ENCODE results near the gene POU2F1.

POU2F1 gene

GRCh38 chr1:167430849-167431242 is 210.2 kb downstream of the POU2F1 start:
- Histone ChIP-seq H3K27ac (ENCODE audit: low read length, poor library complexity, severe bottlenecking) (no peak overlapping the region), H3K4me1 (ENCODE audit: control insufficient read depth, insufficient read depth, low read depth, low read length) (peaks cover 4% of the 10 kb centered on the region), H2BK15ac (ENCODE audit: low read depth, poor library complexity, severe bottlenecking) (no peak overlapping the region), H4K8ac (ENCODE audit: low read length) (no peak overlapping the region), H2BK12ac (ENCODE audit: low read length in 2 of 2) (no peak overlapping the region), H3K4ac (ENCODE audit: low read depth in 1 of 2, low read length in 2 of 2) (no peak overlapping the region), H3K14ac (ENCODE audit: low read length in 2 of 2) (no peak overlapping the region), H2AK5ac (ENCODE audit: low read length, severe bottlenecking) (no peak overlapping the region), H3K4me2 (ENCODE audit: low read length, poor library complexity, severe bottlenecking) (no peak overlapping the region), H3K79me1 (replicated peaks; ENCODE audit: low read length, poor library complexity, severe bottlenecking) (no peaks in the 10 kb centered on the region), H3K9ac (ENCODE audit: low read length) (no peak overlapping the region), H2BK120ac (ENCODE audit: low read depth, low read length) (no peak overlapping the region), H3K36me3 (ENCODE audit: control insufficient read depth in 1 of 2, insufficient read depth in 2 of 2, low read depth in 1 of 2, low read length in 2 of 2) (no peaks in the 10 kb centered on the region), H2AFZ (ENCODE audit: low read depth, low read length) (no peak overlapping the region), H3K23ac (ENCODE audit: low read length in 2 of 2) (no peak overlapping the region), H3K9me3 (ENCODE audit: control insufficient read depth, low read length) (no peaks in the 10 kb centered on the region), H3K18ac (ENCODE audit: low read depth in 1 of 2, low read length in 2 of 2) (no peak overlapping the region), H3K4me3 (ENCODE audit: insufficient read depth in 1 of 2, low read depth in 1 of 2, low read length in 2 of 2) (no peak overlapping the region), H2BK5ac (ENCODE audit: low read depth, low read length, poor library complexity, severe bottlenecking) (no peak overlapping the region), H3K27me3 (ENCODE audit: control insufficient read depth in 1 of 2, insufficient read depth in 1 of 2, low read length in 2 of 2) (peaks cover 0 to 7% of the 10 kb centered on the region in 2 experiments), H4K91ac (ENCODE audit: low read length) (no peak overlapping the region)
- DNase-seq = no peak
- WGBS = 86% methylated on average over 9 of the region's 10 CpGs

DNA sequence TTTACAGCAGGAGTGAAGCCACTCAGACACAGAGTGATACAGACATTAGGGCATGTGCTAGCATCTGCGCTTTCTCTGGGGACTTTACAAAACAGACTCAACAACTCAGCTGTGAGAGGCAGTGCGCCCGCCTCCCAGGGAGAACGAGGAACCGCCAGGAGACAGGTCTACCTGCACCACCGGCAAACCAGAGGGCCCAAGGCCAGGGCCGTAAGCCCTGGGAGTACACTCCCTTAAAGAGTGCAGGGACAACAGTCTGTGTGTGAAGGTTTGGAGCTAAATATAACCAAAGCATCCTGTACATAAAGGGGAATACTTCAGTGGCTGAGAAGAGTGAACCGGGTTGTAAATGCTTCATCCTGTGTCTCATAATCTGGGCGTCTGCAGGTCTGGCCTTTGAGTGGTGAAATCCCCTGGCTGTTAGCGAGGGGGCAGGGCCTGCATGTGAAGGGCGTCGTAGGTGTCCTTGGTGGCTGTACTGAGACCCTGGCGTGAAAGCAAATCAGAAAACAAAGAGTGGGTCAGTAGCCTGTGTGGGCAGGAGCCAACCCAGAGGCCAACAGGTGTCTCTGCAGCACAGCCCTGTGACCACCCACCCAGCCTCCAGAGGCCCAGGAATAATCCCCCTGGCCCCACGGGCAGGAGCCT is 210.7 kb downstream of the POU2F1 start:
- H2BK5ac ChIP-seq (ENCODE audit: low read depth, low read length, poor library complexity, severe bottlenecking) = no peak overlapping the region
- H3K18ac ChIP-seq (ENCODE audit: low read depth in 1 of 2, low read length in 2 of 2) = no peak overlapping the region
- H3K14ac ChIP-seq (ENCODE audit: low read length in 2 of 2) = no peak overlapping the region
- no peak overlapping the region for H2BK15ac ChIP-seq (ENCODE audit: low read depth, poor library complexity, severe bottlenecking)
- no peak overlapping the region for H3K4me2 ChIP-seq (ENCODE audit: low read length, poor library complexity, severe bottlenecking)
- H3K4me1 ChIP-seq (ENCODE audit: control insufficient read depth, insufficient read depth, low read depth, low read length) = peaks cover 4% of the 10 kb centered on the region
- H3K4me3 ChIP-seq (ENCODE audit: insufficient read depth in 1 of 2, low read depth in 1 of 2, low read length in 2 of 2) = no peak overlapping the region
- H2AK5ac ChIP-seq (ENCODE audit: low read length, severe bottlenecking) = no peak overlapping the region
- no peaks in the 10 kb centered on the region for H3K36me3 ChIP-seq (ENCODE audit: control insufficient read depth in 1 of 2, insufficient read depth in 2 of 2, low read depth in 1 of 2, low read length in 2 of 2)
- H2AFZ ChIP-seq (ENCODE audit: low read depth, low read length) = no peak overlapping the region
- no peak overlapping the region for H2BK120ac ChIP-seq (ENCODE audit: low read depth, low read length)
- WGBS = 82% methylated on average over 14 of the region's 14 CpGs
- H3K4ac ChIP-seq (ENCODE audit: low read depth in 1 of 2, low read length in 2 of 2) = no peak overlapping the region
- H3K27me3 ChIP-seq (ENCODE audit: control insufficient read depth in 1 of 2, insufficient read depth in 1 of 2, low read length in 2 of 2) = peaks cover 0 to 8% of the 10 kb centered on the region in 2 experiments
- DNase-seq = no peak
- no peak overlapping the region for H3K27ac ChIP-seq (ENCODE audit: low read length, poor library complexity, severe bottlenecking)
- H2BK12ac ChIP-seq (ENCODE audit: low read length in 2 of 2) = no peak overlapping the region
- H3K23ac ChIP-seq (ENCODE audit: low read length in 2 of 2) = no peak overlapping the region
- no peaks in the 10 kb centered on the region for H3K79me1 ChIP-seq (replicated peaks; ENCODE audit: low read length, poor library complexity, severe bottlenecking)
- no peak overlapping the region for H4K8ac ChIP-seq (ENCODE audit: low read length)
- no peak overlapping the region for H3K9ac ChIP-seq (ENCODE audit: low read length)
- no peak overlapping the region for H4K91ac ChIP-seq (ENCODE audit: low read length)
- no peaks in the 10 kb centered on the region for H3K9me3 ChIP-seq (ENCODE audit: control insufficient read depth, low read length)

- 93% methylated on average over 6 of the region's 8 CpGs for WGBS
- Histone ChIP-seq H4K8ac (ENCODE audit: low read length) (no peak overlapping the region), H2BK5ac (ENCODE audit: low read depth, low read length, poor library complexity, severe bottlenecking) (no peak overlapping the region), H3K4ac (ENCODE audit: low read depth in 1 of 2, low read length in 2 of 2) (no peak overlapping the region), H2BK120ac (ENCODE audit: low read depth, low read length) (no peak overlapping the region), H3K27ac (ENCODE audit: low read length, poor library complexity, severe bottlenecking) (no peak overlapping the region), H3K27me3 (ENCODE audit: control insufficient read depth in 1 of 2, insufficient read depth in 1 of 2, low read length in 2 of 2) (peaks cover 0 to 14% of the 10 kb centered on the region in 2 experiments), H3K18ac (ENCODE audit: low read depth in 1 of 2, low read length in 2 of 2) (no peak overlapping the region), H3K4me1 (ENCODE audit: control insufficient read depth, insufficient read depth, low read depth, low read length) (peaks cover 4% of the 10 kb centered on the region), H2BK12ac (ENCODE audit: low read length in 2 of 2) (no peak overlapping the region), H3K4me3 (ENCODE audit: insufficient read depth in 1 of 2, low read depth in 1 of 2, low read length in 2 of 2) (no peak overlapping the region), H3K79me1 (replicated peaks; ENCODE audit: low read length, poor library complexity, severe bottlenecking) (no peaks in the 10 kb centered on the region), H2AK5ac (ENCODE audit: low read length, severe bottlenecking) (no peak overlapping the region), H3K23ac (ENCODE audit: low read length in 2 of 2) (no peak overlapping the region), H3K9ac (ENCODE audit: low read length) (no peak overlapping the region), H4K91ac (ENCODE audit: low read length) (no peak overlapping the region), H2AFZ (ENCODE audit: low read depth, low read length) (no peak overlapping the region), H3K4me2 (ENCODE audit: low read length, poor library complexity, severe bottlenecking) (no peak overlapping the region), H3K14ac (ENCODE audit: low read length in 2 of 2) (no peak overlapping the region), H3K9me3 (ENCODE audit: control insufficient read depth, low read length) (no peaks in the 10 kb centered on the region), H3K36me3 (ENCODE audit: control insufficient read depth in 1 of 2, insufficient read depth in 2 of 2, low read depth in 1 of 2, low read length in 2 of 2) (no peaks in the 10 kb centered on the region), H2BK15ac (ENCODE audit: low read depth, poor library complexity, severe bottlenecking) (no peak overlapping the region)
- no peak for DNase-seq
Observed at GRCh38 chr1:167431909-167432650, 211.4 kb downstream of the POU2F1 start.

DNA sequence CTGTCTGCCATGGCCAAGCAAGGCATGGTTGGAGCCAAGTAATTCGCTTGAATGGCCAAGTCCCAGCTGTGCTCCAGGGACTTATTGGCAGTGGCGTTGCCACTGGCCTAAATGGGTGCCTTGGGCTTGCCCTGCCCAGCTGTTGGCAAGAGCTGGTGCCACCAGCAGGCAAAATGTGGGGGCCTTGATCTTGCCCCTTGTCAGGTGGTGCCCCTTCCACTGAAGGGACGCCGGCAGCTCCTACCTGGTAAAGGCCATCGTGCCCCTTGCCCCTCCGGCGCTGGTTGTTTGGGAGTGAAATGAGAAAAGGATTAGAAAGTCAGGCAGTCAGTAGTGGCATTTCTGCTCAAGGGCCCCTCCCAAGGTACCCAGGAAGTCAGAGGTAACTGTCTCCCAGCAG is 212.1 kb downstream of the POU2F1 start:
- DNase-seq = no peak
- Histone ChIP-seq H3K27me3 (ENCODE audit: control insufficient read depth in 1 of 2, insufficient read depth in 1 of 2, low read length in 2 of 2) (peaks cover 0 to 19% of the 10 kb centered on the region in 2 experiments), H3K4me3 (ENCODE audit: insufficient read depth in 1 of 2, low read depth in 1 of 2, low read length in 2 of 2) (no peak overlapping the region), H3K4me1 (ENCODE audit: control insufficient read depth, insufficient read depth, low read depth, low read length) (peaks cover 4% of the 10 kb centered on the region), H3K79me1 (replicated peaks; ENCODE audit: low read length, poor library complexity, severe bottlenecking) (no peaks in the 10 kb centered on the region), H3K23ac (ENCODE audit: low read length in 2 of 2) (no peak overlapping the region), H3K36me3 (ENCODE audit: control insufficient read depth in 1 of 2, insufficient read depth in 2 of 2, low read depth in 1 of 2, low read length in 2 of 2) (no peaks in the 10 kb centered on the region), H2BK12ac (ENCODE audit: low read length in 2 of 2) (no peak overlapping the region), H3K14ac (ENCODE audit: low read length in 2 of 2) (no peak overlapping the region), H3K18ac (ENCODE audit: low read depth in 1 of 2, low read length in 2 of 2) (no peak overlapping the region), H3K4me2 (ENCODE audit: low read length, poor library complexity, severe bottlenecking) (no peak overlapping the region), H2BK5ac (ENCODE audit: low read depth, low read length, poor library complexity, severe bottlenecking) (no peak overlapping the region), H2BK15ac (ENCODE audit: low read depth, poor library complexity, severe bottlenecking) (no peak overlapping the region), H3K9me3 (ENCODE audit: control insufficient read depth, low read length) (no peaks in the 10 kb centered on the region), H4K8ac (ENCODE audit: low read length) (no peak overlapping the region), H3K4ac (ENCODE audit: low read depth in 1 of 2, low read length in 2 of 2) (no peak overlapping the region), H2AK5ac (ENCODE audit: low read length, severe bottlenecking) (no peak overlapping the region), H2BK120ac (ENCODE audit: low read depth, low read length) (no peak overlapping the region), H4K91ac (ENCODE audit: low read length) (no peak overlapping the region), H2AFZ (ENCODE audit: low read depth, low read length) (no peak overlapping the region), H3K27ac (ENCODE audit: low read length, poor library complexity, severe bottlenecking) (no peak overlapping the region), H3K9ac (ENCODE audit: low read length) (no peak overlapping the region)
- 96% methylated on average over 7 of the region's 7 CpGs for WGBS

All from mesenchymal stem cell (in vitro differentiated cells and primary cell).